NCI-H82 treated with DMSO at 0.1 percent for 48 hours (cell line): Measurements from ENCODE around the gene LDLRAD3.

ENCODE experiments used
- DNase-seq: peaks from one replicate; lab custom pipeline; 2025; ENCODE audit not compliant: unreplicated experiment; lab: John Stamatoyannopoulos, UW

Gene LDLRAD3

GRCh38 chr11:36071917-36072500, 128.1 kb downstream of the LDLRAD3 start:
- DNase-seq, result no peak

GRCh38 chr11:36073411-36074203, 129.7 kb downstream of the LDLRAD3 start:
- DNase-seq, result no peak

- DNase-seq, result no peak
Observed at GRCh38 chr11:36074941-36075431, 131.1 kb downstream of the LDLRAD3 start.

GRCh38 chr11:36077368-36077767, 133.5 kb downstream of the LDLRAD3 start:
- DNase-seq, result no peak

DNA sequence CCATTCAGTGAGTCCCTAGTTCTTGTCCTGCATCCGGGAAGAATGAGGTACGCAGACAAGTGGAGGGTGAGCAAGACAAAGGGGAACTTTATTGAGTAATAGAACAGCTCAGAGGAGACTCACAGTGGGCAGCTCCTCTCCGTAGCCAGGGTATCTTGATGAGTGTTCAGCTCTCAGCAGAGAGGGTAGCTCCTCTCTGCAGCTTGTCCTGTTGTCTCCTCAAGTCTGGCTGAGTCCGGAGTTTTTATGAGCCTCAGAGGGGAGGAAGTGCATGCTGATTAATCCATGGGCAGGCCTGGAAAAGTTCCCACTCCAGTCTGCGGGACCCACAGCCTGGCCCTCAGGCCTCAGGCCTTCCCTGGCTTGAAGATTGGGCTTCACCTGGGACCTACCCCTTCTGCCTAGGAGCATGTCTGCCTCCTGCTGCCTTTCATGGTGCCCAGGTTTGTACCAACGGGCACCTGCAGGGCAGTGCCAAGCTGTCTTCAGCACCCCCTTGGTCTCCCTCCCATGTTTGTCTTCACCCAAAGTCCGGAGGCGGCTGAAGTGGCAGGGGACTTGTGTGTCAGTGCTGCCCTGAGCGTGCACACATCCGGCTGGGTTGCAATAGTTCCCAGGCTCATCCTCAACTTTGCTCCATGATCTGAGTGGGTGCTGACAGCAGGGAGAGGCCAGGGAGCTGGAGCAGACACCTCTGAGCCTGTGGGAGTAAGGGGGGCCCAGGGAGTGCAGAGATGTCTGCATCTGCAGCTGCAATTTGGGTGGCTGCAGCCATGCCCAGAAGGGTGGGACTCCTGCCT, 134.2 kb downstream of the LDLRAD3 start:
- DNase-seq, result no peak

DNA sequence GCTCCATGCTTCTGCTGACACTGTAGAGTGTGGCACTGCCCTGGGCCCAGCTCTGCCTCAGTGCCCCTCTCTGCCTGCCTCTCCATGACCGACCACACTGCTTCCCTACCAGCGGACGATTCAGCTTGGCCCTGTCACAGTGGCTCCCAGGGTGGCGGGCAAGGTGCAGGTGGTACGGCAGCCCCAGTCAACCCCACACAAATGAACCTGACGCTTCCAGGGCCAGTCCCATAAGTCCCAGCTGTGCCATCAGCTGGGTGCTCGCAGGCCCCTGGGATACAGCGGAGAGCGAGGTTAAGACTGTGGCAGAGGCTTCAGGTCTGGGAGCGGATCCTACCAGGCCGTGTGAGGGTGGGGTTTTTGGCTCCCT, 134.8 kb downstream of the LDLRAD3 start:
- DNase-seq, result no peak

DNA sequence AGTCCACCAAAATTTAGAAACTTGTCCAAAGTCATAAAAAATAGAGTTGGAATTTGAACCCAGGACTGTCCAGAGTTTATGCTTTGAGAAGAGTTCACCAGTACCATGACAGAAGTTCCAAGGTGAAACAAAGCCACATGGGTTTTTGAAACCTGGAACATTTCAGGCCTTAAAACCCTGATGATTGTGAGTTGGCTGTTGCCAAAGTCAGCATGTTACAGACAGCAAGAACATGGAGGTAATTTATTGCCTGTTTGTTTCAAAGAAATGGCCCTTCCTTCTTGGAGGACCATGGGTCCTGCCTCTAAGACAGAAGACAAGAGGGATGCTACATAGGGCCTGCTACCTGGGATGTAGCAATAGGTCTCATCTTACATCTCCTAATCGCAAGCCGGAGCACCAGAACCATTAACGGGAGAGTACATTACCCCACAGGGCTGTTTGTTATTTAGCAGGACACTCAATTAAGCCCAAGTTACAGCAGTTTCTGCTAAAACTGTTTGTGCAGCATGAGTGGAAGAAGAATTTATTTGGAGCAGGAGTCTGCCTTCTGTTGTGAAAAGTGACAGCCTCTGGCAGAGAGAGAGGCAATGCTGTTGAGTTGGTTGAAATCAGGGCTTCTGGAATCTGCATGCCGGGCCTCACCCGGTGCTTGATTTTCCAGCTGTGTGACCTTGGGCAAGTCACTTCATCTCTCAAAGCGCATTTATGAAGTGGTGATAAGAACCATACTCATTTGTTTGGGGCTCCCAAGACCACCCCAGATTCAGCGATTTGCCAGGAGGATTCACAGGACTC, 136.2 kb downstream of the LDLRAD3 start:
- DNase-seq, result no peak

DNA sequence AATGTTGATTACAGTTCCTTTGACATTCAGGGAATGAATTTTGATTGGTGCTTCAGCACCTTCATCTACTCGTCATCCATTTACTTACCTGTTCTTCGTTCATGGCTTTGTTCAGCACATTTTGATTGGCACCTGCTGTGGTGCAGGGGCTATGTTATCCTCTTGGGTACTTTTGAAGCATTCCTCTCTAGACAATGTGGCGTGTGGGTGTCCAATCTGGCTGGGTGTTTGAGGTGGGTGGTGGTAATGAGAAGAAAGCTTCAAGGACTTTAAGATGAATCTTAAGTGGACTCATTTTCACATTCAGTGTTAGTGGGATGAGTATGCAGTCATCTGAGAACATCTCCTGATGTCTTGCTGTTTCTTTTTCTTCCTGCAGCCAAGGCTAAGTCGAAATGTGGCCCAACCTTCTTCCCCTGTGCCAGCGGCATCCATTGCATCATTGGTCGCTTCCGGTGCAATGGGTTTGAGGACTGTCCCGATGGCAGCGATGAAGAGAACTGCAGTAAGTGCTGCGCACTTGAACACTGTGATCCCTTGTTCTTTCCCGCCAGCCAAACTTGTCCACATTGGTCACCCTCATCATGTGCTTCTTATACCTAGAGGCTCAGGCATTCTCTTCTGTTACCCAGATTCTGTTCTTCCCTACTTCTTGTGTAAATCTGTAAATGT, 137.5 kb downstream of the LDLRAD3 start:
- no peak for DNase-seq

DNA sequence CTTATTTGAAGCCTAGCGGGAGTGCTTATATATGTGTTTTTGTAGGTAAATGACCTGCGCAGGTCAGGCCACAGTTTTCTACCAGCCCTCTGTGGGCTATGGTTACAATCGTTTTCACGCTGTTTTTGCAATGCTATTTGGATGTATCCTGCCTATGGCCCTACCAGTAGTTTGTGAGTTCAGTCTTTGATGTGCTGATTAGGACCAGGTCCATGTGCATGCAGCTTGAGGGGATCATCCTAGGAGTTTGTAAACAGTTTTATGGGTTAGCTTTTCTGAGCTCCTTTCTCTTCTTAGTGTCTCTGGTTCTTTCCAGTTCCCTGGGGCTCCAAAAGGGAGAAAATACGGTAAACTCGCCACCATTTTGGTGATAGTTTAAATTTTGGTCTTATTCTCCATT, 142.5 kb downstream of the LDLRAD3 start:
- no peak for DNase-seq

- no peak for DNase-seq
Observed at GRCh38 chr11:36088266-36088972, 144.6 kb downstream of the LDLRAD3 start.

DNA sequence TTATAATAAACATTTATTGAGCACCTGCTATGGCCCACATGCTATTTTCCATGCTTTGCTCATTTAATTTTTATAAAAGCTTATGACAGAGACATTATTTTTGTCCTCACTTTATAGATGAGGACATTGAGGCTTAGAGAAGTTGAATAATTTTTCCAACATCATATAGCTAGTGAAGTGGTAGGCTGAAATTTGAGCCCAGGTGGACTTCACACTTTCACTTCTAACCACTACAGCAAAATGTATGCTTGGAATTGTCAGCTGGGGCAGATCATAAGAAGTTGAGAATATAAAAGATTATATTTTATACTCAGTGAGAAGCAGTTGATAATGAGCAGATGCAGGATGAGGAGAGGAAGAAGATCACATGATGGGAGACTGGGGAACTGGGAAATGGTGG, 146.1 kb downstream of the LDLRAD3 start:
- no peak for DNase-seq

DNA sequence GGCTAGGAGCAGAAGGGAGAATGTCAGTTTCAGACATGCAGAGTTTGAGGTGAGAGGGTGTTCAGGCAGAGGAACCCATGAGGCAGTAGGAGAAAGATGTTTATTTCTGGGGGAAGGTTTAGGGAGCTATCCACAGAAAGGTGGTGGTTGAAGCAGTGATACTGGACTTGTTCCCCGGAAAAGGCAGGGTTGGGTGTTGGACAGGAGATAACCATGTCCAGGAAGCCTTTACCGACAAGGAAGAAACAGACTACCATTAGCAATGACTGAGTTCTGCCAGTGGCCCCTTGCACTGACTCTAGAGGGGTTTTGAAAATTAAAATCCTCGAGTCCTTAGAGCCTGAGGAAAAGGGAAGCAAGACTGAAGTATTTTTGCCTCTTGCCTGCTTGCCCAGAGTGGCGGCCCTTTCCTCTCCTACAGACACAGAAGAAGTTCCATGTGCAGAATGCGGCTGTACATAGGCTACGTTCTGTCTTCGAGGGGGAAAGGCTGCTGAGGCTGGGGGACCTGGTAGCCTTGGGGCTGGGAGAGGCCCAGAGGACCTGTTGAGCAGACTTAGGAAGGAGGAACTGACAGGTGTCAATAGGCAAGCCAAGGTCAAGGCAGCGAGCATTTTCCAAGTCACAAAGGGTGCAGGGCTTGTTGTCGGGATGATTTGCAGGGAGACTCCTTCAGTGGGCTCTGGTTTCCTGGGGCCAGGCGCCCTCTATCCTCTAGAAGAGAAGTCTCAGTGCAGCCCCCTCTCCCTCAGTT, 146.7 kb downstream of the LDLRAD3 start:
- no peak for DNase-seq

DNA sequence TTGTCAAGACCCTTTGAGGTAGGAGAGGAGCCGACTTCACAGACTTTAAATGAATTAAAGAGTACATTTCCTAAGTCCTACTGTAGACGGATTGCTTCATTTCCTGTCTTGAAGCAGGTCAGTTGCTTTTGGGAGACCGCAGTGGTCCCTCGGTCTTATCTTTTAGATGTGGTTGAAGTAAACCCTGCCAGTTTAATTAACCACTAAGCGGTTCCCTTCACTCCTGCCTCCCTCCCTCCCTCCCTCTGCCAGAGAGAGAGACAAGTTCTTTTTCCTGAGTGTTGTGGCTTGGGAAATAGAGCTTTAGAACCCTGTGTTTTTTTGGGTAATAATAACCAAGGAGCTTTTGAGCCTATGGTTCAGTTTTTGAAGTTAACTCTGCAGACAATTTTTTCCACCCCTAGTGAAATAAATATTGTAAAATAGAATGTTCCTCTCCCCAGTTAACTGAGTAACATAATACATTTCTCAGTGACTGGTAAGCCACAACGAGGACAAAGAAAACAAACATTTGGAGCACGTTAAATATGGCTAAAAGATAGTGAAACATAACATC, 147.5 kb downstream of the LDLRAD3 start:
- no peak for DNase-seq

- DNase-seq, result no peak
Observed at GRCh38 chr11:36092314-36093030, 148.6 kb downstream of the LDLRAD3 start.

DNA sequence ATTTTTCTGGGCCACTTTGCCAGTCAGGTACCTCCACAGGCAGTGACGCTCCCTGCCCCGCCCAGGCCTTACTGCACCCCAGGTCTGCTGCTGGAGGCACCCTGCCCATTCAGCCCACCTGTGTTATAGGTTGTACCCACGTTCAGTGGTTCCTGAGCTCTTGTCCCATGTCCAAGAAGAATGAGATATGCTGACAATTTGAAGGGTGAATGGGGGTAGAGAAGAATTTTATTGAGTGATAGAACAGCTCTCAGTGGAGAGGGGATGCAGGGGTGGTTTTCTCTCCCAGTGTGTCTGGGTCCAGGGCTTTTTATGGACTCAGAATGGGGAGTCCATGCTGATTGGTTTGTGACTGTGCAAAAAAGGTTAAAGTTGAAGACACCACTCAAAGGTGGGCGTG, 149.7 kb downstream of the LDLRAD3 start:
- DNase-seq, result no peak

GRCh38 chr11:36094164-36094563, 150.3 kb downstream of the LDLRAD3 start:
- DNase-seq, result no peak

- no peak for DNase-seq
Observed at GRCh38 chr11:36095716-36096115, 151.9 kb downstream of the LDLRAD3 start.

- no peak for DNase-seq
Observed at GRCh38 chr11:36097219-36097650, 153.4 kb downstream of the LDLRAD3 start.
